Endothelial cell (in vitro differentiated cells): Measurements from ENCODE around the gene UGT1A6. TPM values are rescaled to one million over a fixed set of nuclear protein-coding genes. Genes with fewer than 3 reads are reported as not detected.

ENCODE experiments used
- DNase-seq: peaks from one replicate; pipeline ENCODE4 v3.0.0; 2021; ENCODE audit warnings: low spot score
- H3K27ac Mint-ChIP-seq: one replicate; pipeline ENCODE4 v1.8.0; 2021; ENCODE audit warnings: mixed read lengths, inconsistent platforms; ENCODE audit not compliant: unreplicated experiment
- H3K27me3 Mint-ChIP-seq: one replicate; pipeline ENCODE4 v1.8.0; 2021; ENCODE audit warnings: mild to moderate bottlenecking, moderate library complexity, mixed read lengths, inconsistent platforms; ENCODE audit not compliant: unreplicated experiment
- H3K36me3 Mint-ChIP-seq: one replicate; pipeline ENCODE4 v1.8.0; 2021; ENCODE audit warnings: mild to moderate bottlenecking, low read depth, mixed read lengths, inconsistent platforms; ENCODE audit not compliant: unreplicated experiment
- H3K4me1 Mint-ChIP-seq: one replicate; pipeline ENCODE4 v1.8.0; 2021; ENCODE audit warnings: mild to moderate bottlenecking, mixed read lengths, inconsistent platforms; ENCODE audit not compliant: unreplicated experiment
- H3K4me3 Mint-ChIP-seq: one replicate; pipeline ENCODE4 v1.8.0; 2021; ENCODE audit warnings: mild to moderate bottlenecking, mixed read lengths, inconsistent platforms; ENCODE audit not compliant: unreplicated experiment
- H3K9me3 Mint-ChIP-seq: one replicate; pipeline ENCODE4 v1.8.0; 2021; ENCODE audit warnings: mixed read lengths, inconsistent platforms; ENCODE audit not compliant: unreplicated experiment
- CTCF ChIP-seq: fragments of 200-600 bp; sonication (generic); IDR thresholded peaks from one replicate; pipeline ENCODE4 v1.5.0; 2021; ENCODE audit warnings: antibody characterized with exemption; ENCODE audit not compliant: unreplicated experiment
- total RNA-seq: library from RNA; stranded (reverse); fragmentation: NEBNext Ultra II Directional; extraction: Animal tissue kit (Norgen Biotek cat#: 25700); gene quantifications from one replicate; pipeline ENCODE4 v1.2.1, GENCODE V29; 2021; ENCODE audit not compliant: unreplicated experiment

The UGT1A6 gene
- total RNA-seq, 1 donor from 2014 or later: not detected

GRCh38 chr2:233758141-233758540, 65.5 kb downstream of the UGT1A6 start:
- H3K27ac Mint-ChIP-seq: no peak overlapping the region
- DNase-seq: no peak
- no peaks in the 10 kb centered on the region for H3K27me3 Mint-ChIP-seq
- no peaks in the 10 kb centered on the region for H3K36me3 Mint-ChIP-seq
- TF ChIP-seq CTCF: no peak
- no peak overlapping the region for H3K4me3 Mint-ChIP-seq
- no peaks in the 10 kb centered on the region for H3K9me3 Mint-ChIP-seq
- no peaks in the 10 kb centered on the region for H3K4me1 Mint-ChIP-seq

- TF ChIP-seq CTCF: no peak
- H3K27ac Mint-ChIP-seq: no peak overlapping the region
- no peaks in the 10 kb centered on the region for H3K9me3 Mint-ChIP-seq
- H3K4me3 Mint-ChIP-seq: no peak overlapping the region
- no peak for DNase-seq
- no peaks in the 10 kb centered on the region for H3K4me1 Mint-ChIP-seq
- no peaks in the 10 kb centered on the region for H3K36me3 Mint-ChIP-seq
- no peaks in the 10 kb centered on the region for H3K27me3 Mint-ChIP-seq
Observed at GRCh38 chr2:233758849-233759248, 66.2 kb downstream of the UGT1A6 start.

- H3K27ac Mint-ChIP-seq: no peak within 1 kb of the TSS
- H3K4me1 Mint-ChIP-seq: no peaks in the 10 kb centered on the region
- H3K27me3 Mint-ChIP-seq: no peaks in the 10 kb centered on the region
- no peaks in the 10 kb centered on the region for H3K9me3 Mint-ChIP-seq
- TF ChIP-seq CTCF: no peak
- no peak for DNase-seq
- no peak within 1 kb of the TSS for H3K4me3 Mint-ChIP-seq
- H3K36me3 Mint-ChIP-seq: no peaks in the 10 kb centered on the region
Observed at GRCh38 chr2:233760043-233760442, 67.4 kb downstream of the UGT1A6 start, which contains the start of gene UGT1A1. Gene UGT1A1 (plus strand): TSS chr2:233760270. CDS start chr2:233760288, 18 bp downstream.

- H3K9me3 Mint-ChIP-seq: no peaks in the 10 kb centered on the region
- TF ChIP-seq CTCF: no peak
- no peak overlapping the region for H3K4me3 Mint-ChIP-seq
- DNase-seq: no peak
- no peak overlapping the region for H3K27ac Mint-ChIP-seq
- H3K36me3 Mint-ChIP-seq: no peaks in the 10 kb centered on the region
- no peaks in the 10 kb centered on the region for H3K4me1 Mint-ChIP-seq
- no peaks in the 10 kb centered on the region for H3K27me3 Mint-ChIP-seq
Observed at GRCh38 chr2:233761040-233761769, 68.5 kb downstream of the UGT1A6 start.

GRCh38 chr2:233764264-233764663, 71.6 kb downstream of the UGT1A6 start:
- no peaks in the 10 kb centered on the region for H3K27me3 Mint-ChIP-seq
- no peak for TF ChIP-seq CTCF
- DNase-seq: no peak
- H3K27ac Mint-ChIP-seq: no peak overlapping the region
- H3K9me3 Mint-ChIP-seq: no peaks in the 10 kb centered on the region
- no peaks in the 10 kb centered on the region for H3K4me1 Mint-ChIP-seq
- no peak overlapping the region for H3K4me3 Mint-ChIP-seq
- no peaks in the 10 kb centered on the region for H3K36me3 Mint-ChIP-seq
